ENCODE data around the gene DNAH3. TPM values are rescaled to one million over a fixed set of nuclear protein-coding genes. Genes with fewer than 3 reads are reported as not detected.

Gene DNAH3
- total RNA-seq (2022; extraction: Qiagen RNA extraction; ENCODE audit: low read depth) = 0.07 to 0.17 TPM (median 0.13 TPM) in 5 replicates

GRCh38 chr16:21150375-21151001, at the start of gene DNAH3:
TSS of gene DNAH3 (minus strand) at chr16:21150846. CDS start at chr16:21150319, 527 bp downstream.

GRCh38 chr16:21158208-21159110, 7.8 kb upstream of the DNAH3 start, which contains the start of gene LDAF1:
TSS of gene LDAF1 (plus strand) at chr16:21158674. CDS start at chr16:21161183, 2,509 bp downstream.

DNA sequence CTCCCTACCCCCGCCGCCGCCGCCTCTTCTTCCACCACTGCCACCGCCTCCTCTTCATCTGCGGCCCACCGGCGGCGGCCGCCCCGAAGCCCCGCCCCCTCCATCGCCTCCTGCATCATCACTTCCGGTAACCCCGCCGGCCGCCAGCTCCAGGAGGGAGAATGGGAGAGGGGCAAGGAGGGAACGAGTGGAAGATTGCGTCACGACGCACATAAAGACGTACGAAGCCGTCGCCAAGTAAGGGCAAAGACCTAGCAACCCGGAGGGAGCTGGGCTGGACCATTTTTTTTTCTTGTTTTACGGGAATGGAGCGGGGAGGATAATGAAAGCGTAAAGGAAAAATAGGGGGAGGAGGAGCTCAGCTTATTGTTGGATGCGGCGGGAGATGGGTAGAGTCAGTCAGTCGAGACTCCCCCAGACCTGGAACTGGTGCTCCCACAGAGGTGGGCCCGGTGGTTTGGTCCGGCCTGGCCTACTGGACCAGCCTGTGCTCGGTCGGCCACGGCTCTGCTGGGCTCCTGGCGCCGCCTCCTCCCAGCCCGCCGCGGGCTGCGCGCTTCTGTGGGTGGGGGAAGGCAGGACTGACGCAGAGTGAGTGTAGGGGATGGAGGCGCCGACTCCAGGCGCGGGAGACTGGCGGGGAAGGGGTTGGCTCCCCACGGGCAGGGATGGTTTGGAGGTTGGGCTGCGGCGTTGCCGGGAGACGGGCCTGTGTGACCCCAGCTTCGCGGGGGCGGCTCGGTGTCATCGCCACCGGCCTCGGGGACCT, 250.2 kb downstream of the DNAH3 start, which contains the start of the genes DCUN1D3 and LYRM1:
DCUN1D3 (minus strand) TSS at position 60 of the 769 bp plus-strand sequence. CDS start 37,820 bp downstream, outside the sequence.
LYRM1 (plus strand) TSS at position 473 of the 769 bp plus-strand sequence. CDS start 14,785 bp downstream, outside the sequence.

Other genes with a start within 250 kb of the DNAH3 start
- gene LDAF1, start 7.8 kb upstream of the DNAH3 start, total RNA-seq (2022; extraction: Qiagen RNA extraction; ENCODE audit: low read depth) = 18.3 to 25.0 TPM (median 19.7 TPM) in 5 replicates
- not detected in 5 replicates for gene ZP2, start 60.7 kb upstream of the DNAH3 start, total RNA-seq (2022; extraction: Qiagen RNA extraction; ENCODE audit: low read depth)
- 0.07 to 0.16 TPM (median 0.09 TPM) in 5 replicates for gene ANKS4B, start 82.9 kb upstream of the DNAH3 start, total RNA-seq (2022; extraction: Qiagen RNA extraction; ENCODE audit: low read depth)
- 1.0 to 2.0 TPM (median 1.8 TPM) in 5 replicates for gene CRYM, start 127.4 kb upstream of the DNAH3 start, total RNA-seq (2022; extraction: Qiagen RNA extraction; ENCODE audit: low read depth)

Measured in A549 treated with RU486 at 1 μM for 4 hours (cell line).